Activated CD4-positive, alpha-beta T cell treated with anti-CD3 and anti-CD28 coated beads, Interleukin-2, amount 50 U/mL, for 4 hours (primary cell): ENCODE measurements around the gene CENATAC.
"Not testable (repeated sequence)": the region's sequence is repeated elsewhere in the genome, so short reads cannot be mapped to it uniquely, and the experiment has no call there.

Experiments
- DNase-seq, 2 experiments: peaks; one replicate each; pipeline ENCODE4 v3.0.0-alpha.2; 2020

The CENATAC gene

GRCh38 chr11:119056421-119056999 is 58.6 kb downstream of the CENATAC start:
- peak; percentile 21 to 25 for DNase-seq

- DNase-seq, result peak; percentile 97 to 98
Observed at GRCh38 chr11:119057000-119057769, 59.2 kb downstream of the CENATAC start, which contains the start of gene HYOU1. HYOU1 (minus strand) TSS chr11:119057205; CDS start chr11:119056160, 1,045 bp downstream.

DNA sequence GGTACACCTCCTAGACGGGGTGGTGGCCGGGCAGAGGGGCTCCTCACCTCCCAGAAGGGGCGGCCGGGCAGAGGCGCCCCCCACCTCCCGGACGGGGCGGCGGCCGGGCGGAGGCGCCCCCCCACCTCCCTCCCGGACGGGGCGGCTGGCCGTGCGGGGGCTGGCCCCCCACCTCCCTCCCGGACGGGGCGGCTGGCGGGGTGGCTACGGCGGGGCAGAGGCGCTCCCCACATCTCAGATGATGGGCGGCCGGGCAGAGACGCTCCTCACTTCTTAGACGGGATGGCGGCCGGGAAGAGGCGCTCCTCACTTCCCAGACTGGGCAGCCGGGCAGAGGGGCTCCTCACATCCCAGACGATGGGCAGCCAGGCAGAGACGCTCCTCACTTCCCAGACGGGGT is 61.2 kb downstream of the CENATAC start:
- not testable (repeated sequence) for DNase-seq

GRCh38 chr11:119061256-119061655 is 63.3 kb downstream of the CENATAC start:
- no peak for DNase-seq

DNA sequence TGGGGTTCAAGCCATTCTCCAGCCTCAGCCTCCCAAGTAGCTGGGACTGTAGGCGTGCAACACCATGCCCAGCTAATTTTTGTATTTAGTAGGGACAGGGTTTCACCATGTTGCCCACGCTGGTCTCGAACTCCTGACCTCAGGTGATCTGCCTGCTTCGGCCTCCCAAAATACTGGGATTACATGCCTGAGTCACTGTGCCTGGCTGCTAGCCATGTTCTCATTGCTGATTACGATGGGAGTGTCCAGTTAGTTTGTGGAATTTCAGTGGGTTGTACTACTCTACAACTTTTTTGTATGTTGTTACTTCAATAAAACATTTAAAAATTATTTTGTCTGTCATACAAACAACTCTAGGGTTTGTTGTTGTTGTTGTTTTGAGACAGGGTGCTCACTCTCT is 64.8 kb downstream of the CENATAC start:
- DNase-seq, result no peak

GRCh38 chr11:119065369-119065768 is 67.4 kb downstream of the CENATAC start:
- DNase-seq, result peak; percentile 35 to 36
